ENCODE data around the gene GMFB.
"Not testable (repeated sequence)": the region's sequence is repeated elsewhere in the genome, so short reads cannot be mapped to it uniquely, and the experiment has no call there.

GMFB gene

GRCh38 chr14:54458536-54458935 lies 30.2 kb downstream of the GMFB start:
- DNase-seq (ENCODE audit: low read depth in 2 of 2): not testable (repeated sequence)

GRCh38 chr14:54457609-54457996 lies 31.2 kb downstream of the GMFB start:
- no peak for DNase-seq (ENCODE audit: low read depth in 2 of 2)

GRCh38 chr14:54456820-54457608 lies 31.8 kb downstream of the GMFB start:
- not testable (repeated sequence) for DNase-seq (ENCODE audit: low read depth in 2 of 2)

GRCh38 chr14:54455363-54455762 lies 33.4 kb downstream of the GMFB start:
- DNase-seq (ENCODE audit: low read depth in 2 of 2): no peak

GRCh38 chr14:54453990-54454389 lies 34.8 kb downstream of the GMFB start:
- not testable (repeated sequence) for DNase-seq (ENCODE audit: low read depth in 2 of 2)

GRCh38 chr14:54453252-54453651 lies 35.5 kb downstream of the GMFB start:
- no peak for DNase-seq (ENCODE audit: low read depth in 2 of 2)

GRCh38 chr14:54451961-54452360 lies 36.8 kb downstream of the GMFB start:
- no peak for DNase-seq (ENCODE audit: low read depth in 2 of 2)

GRCh38 chr14:54451121-54451601 lies 37.6 kb downstream of the GMFB start:
- no peak for DNase-seq (ENCODE audit: low read depth in 2 of 2)

GRCh38 chr14:54450535-54450934 lies 38.2 kb downstream of the GMFB start:
- no peak for DNase-seq (ENCODE audit: low read depth in 2 of 2)

GRCh38 chr14:54447231-54447692 lies 41.5 kb downstream of the GMFB start:
- DNase-seq (ENCODE audit: low read depth in 2 of 2): no peak

GRCh38 chr14:54446161-54446693 lies 42.6 kb downstream of the GMFB start:
- DNase-seq (ENCODE audit: low read depth in 2 of 2): no peak

- DNase-seq (ENCODE audit: low read depth in 2 of 2): no peak
Observed at GRCh38 chr14:54444681-54445080, 44.1 kb downstream of the GMFB start.

- DNase-seq (ENCODE audit: low read depth in 2 of 2): no peak
Observed at GRCh38 chr14:54443981-54444380, 44.8 kb downstream of the GMFB start.

GRCh38 chr14:54442961-54443360 lies 45.8 kb downstream of the GMFB start:
- not testable (repeated sequence) for DNase-seq (ENCODE audit: low read depth in 2 of 2)

GRCh38 chr14:54440873-54441868 lies 47.6 kb downstream of the GMFB start, which contains the start of gene CNIH1:
Gene CNIH1 (minus strand): TSS chr14:54441374. CDS start chr14:54441327, 47 bp downstream.
- DNase-seq (ENCODE audit: low read depth in 2 of 2): peak; percentile 83 to 88

- no peak for DNase-seq (ENCODE audit: low read depth in 2 of 2)
Observed at GRCh38 chr14:54440476-54440872, 48.3 kb downstream of the GMFB start.

GRCh38 chr14:54440037-54440436 lies 48.7 kb downstream of the GMFB start:
- DNase-seq (ENCODE audit: low read depth in 2 of 2): no peak

- DNase-seq (ENCODE audit: low read depth in 2 of 2): no peak
Observed at GRCh38 chr14:54438703-54439102, 50.1 kb downstream of the GMFB start.

GRCh38 chr14:54437954-54438353 lies 50.8 kb downstream of the GMFB start:
- not testable (repeated sequence) for DNase-seq (ENCODE audit: low read depth in 2 of 2)

- DNase-seq (ENCODE audit: low read depth in 2 of 2): no peak
Observed at GRCh38 chr14:54435500-54435981, 53.2 kb downstream of the GMFB start.

GRCh38 chr14:54428527-54428926 lies 60.3 kb downstream of the GMFB start:
- no peak for DNase-seq (ENCODE audit: low read depth in 2 of 2)

GRCh38 chr14:54427871-54428270 lies 60.9 kb downstream of the GMFB start:
- no peak for DNase-seq (ENCODE audit: low read depth in 2 of 2)

All from activated CD8-positive, alpha-beta memory T cell treated with anti-CD3 and anti-CD28 coated beads for 4 hours (primary cell).